Mesenchymal stem cell (in vitro differentiated cells and primary cell): ENCODE data around the gene NFIB.

ENCODE experiments used
- DNase-seq: peaks from one replicate; pipeline ENCODE4 v3.0.0-alpha.2; 2013
- H2AFZ ChIP-seq: one replicate; pipeline ENCODE4 v1.6.1; 2013; ENCODE audit warnings: low read depth, mild to moderate bottlenecking, control low read depth, inconsistent platforms, low read length, moderate library complexity
- H2AK5ac ChIP-seq: 2 replicates; pipeline ENCODE4 v1.6.1; 2013; ENCODE audit warnings: low read length, moderate library complexity, mild to moderate bottlenecking, inconsistent platforms; ENCODE audit not compliant: severe bottlenecking
- H2BK120ac ChIP-seq: one replicate; pipeline ENCODE4 v1.6.1; 2013; ENCODE audit warnings: low read depth, mild to moderate bottlenecking, inconsistent platforms, low read length, moderate library complexity
- H2BK12ac ChIP-seq, 2 experiments: one replicate each; pipeline ENCODE4 v1.6.1; 2013; ENCODE audit warnings: inconsistent platforms in 2 of 2, low read length in 2 of 2, mild to moderate bottlenecking in 2 of 2, moderate library complexity in 2 of 2, control low read depth in 1 of 2
- H2BK15ac ChIP-seq: one replicate; pipeline ENCODE4 v1.6.1; 2013; ENCODE audit warnings: mild to moderate bottlenecking, low read depth, inconsistent platforms; ENCODE audit not compliant: poor library complexity, severe bottlenecking
- H2BK5ac ChIP-seq: 2 replicates; pipeline ENCODE4 v1.6.1; 2013; ENCODE audit warnings: low read depth, mild to moderate bottlenecking, low read length, control low read depth, inconsistent platforms; ENCODE audit not compliant: poor library complexity, severe bottlenecking
- H3K14ac ChIP-seq, 2 experiments: one replicate each; pipeline ENCODE4 v1.6.1; 2013; ENCODE audit warnings: inconsistent platforms in 2 of 2, low read length in 2 of 2, control low read depth in 1 of 2, mild to moderate bottlenecking in 1 of 2, moderate library complexity in 1 of 2
- H3K18ac ChIP-seq, 2 experiments: one replicate each; pipeline ENCODE4 v1.6.1; 2013; ENCODE audit warnings: inconsistent platforms in 2 of 2, low read length in 2 of 2, control low read depth in 1 of 2, low read depth in 1 of 2, mild to moderate bottlenecking in 1 of 2
- H3K23ac ChIP-seq, 2 experiments: one replicate each; pipeline ENCODE4 v1.6.1; 2013; ENCODE audit warnings: inconsistent platforms in 2 of 2, low read length in 2 of 2, mild to moderate bottlenecking in 2 of 2, moderate library complexity in 2 of 2, control low read depth in 1 of 2
- H3K27ac ChIP-seq: 2 replicates; pipeline ENCODE4 v1.5.1; 2013; ENCODE audit warnings: mild to moderate bottlenecking, moderate library complexity, low read length, control low read depth, inconsistent platforms; ENCODE audit not compliant: poor library complexity, severe bottlenecking
- H3K27me3 ChIP-seq, 2 experiments: 2 replicates each; pipeline versions ENCODE4 v1.6.1 to v1.7.0; 2013; ENCODE audit warnings: low read length in 2 of 2, mild to moderate bottlenecking in 2 of 2, moderate library complexity in 2 of 2, control low read depth in 1 of 2, inconsistent platforms in 1 of 2; ENCODE audit not compliant: control insufficient read depth in 1 of 2, insufficient read depth in 1 of 2
- H3K36me3 ChIP-seq, 2 experiments: 2 replicates each; pipeline versions ENCODE4 v1.6.1 to v1.7.0; 2013; ENCODE audit warnings: low read length in 2 of 2, control low read depth in 1 of 2, inconsistent platforms in 1 of 2, low read depth in 1 of 2, mild to moderate bottlenecking in 1 of 2; ENCODE audit not compliant: insufficient read depth in 2 of 2, control insufficient read depth in 1 of 2
- H3K4ac ChIP-seq, 2 experiments: one replicate each; pipeline ENCODE4 v1.6.1; 2013; ENCODE audit warnings: inconsistent platforms in 2 of 2, low read length in 2 of 2, mild to moderate bottlenecking in 2 of 2, moderate library complexity in 2 of 2, control low read depth in 1 of 2, low read depth in 1 of 2
- H3K4me1 ChIP-seq: 2 replicates; pipeline ENCODE4 v1.6.1; 2013; ENCODE audit warnings: low read depth, low read length, control low read depth; ENCODE audit not compliant: control insufficient read depth, insufficient read depth
- H3K4me2 ChIP-seq: 2 replicates; pipeline ENCODE4 v1.6.1; 2013; ENCODE audit warnings: low read length, mild to moderate bottlenecking, inconsistent platforms; ENCODE audit not compliant: poor library complexity, severe bottlenecking
- H3K4me3 ChIP-seq, 2 experiments: 2 replicates each; pipeline versions ENCODE4 v1.5.1 to v1.7.0; 2013; ENCODE audit warnings: low read length in 2 of 2, mild to moderate bottlenecking in 2 of 2, control low read depth in 1 of 2, low read depth in 1 of 2; ENCODE audit not compliant: insufficient read depth in 1 of 2
- H3K79me1 ChIP-seq: replicated peaks from 2 replicates; pipeline ENCODE4 v1.6.1; 2013; ENCODE audit warnings: mild to moderate bottlenecking, control low read depth, low read length, inconsistent platforms; ENCODE audit not compliant: poor library complexity, severe bottlenecking
- H3K9ac ChIP-seq: 2 replicates; pipeline ENCODE4 v1.7.0; 2013; ENCODE audit warnings: mild to moderate bottlenecking, low read length, moderate library complexity
- H3K9me3 ChIP-seq: 2 replicates; pipeline ENCODE4 v1.7.0; 2013; ENCODE audit warnings: mild to moderate bottlenecking, low read length; ENCODE audit not compliant: control insufficient read depth
- H4K8ac ChIP-seq: one replicate; pipeline ENCODE4 v1.6.1; 2013; ENCODE audit warnings: inconsistent platforms, mild to moderate bottlenecking, low read length, moderate library complexity
- H4K91ac ChIP-seq: one replicate; pipeline ENCODE4 v1.6.1; 2013; ENCODE audit warnings: mild to moderate bottlenecking, low read length, inconsistent platforms
- WGBS: methylation state at CpG from one replicate; pipeline ENCODE4 v1.1.7; 2013; ENCODE audit warnings: mixed read lengths; 5-methylcytosine and 5-hydroxymethylcytosine counted together

Gene NFIB

GRCh38 chr9:14097666-14098415, 216.1 kb downstream of the NFIB start:
- Histone ChIP-seq H3K4ac (no peak overlapping the region), H3K79me1 (no peaks in the 10 kb centered on the region), H4K8ac (no peak overlapping the region), H3K9me3 (no peaks in the 10 kb centered on the region), H3K4me3 (no peak overlapping the region), H3K9ac (no peak overlapping the region), H2BK12ac (no peak overlapping the region), H3K14ac (no peak overlapping the region), H2AK5ac (no peak overlapping the region), H4K91ac (no peak overlapping the region), H3K4me2 (no peak overlapping the region), H3K18ac (no peak overlapping the region), H3K23ac (no peak overlapping the region), H3K4me1 (no peaks in the 10 kb centered on the region), H3K27me3 (no peaks in the 10 kb centered on the region), H2AFZ (no peak overlapping the region), H3K27ac (peak overlapping the region; percentile 76), H3K36me3 (peaks cover 0 to 17% of the 10 kb centered on the region in 2 experiments), H2BK5ac (no peak overlapping the region), H2BK120ac (no peak overlapping the region), H2BK15ac (no peak overlapping the region)
- no CpG with 5 or more reads among the region's 6 CpGs for WGBS
- DNase-seq = peak; percentile 89

DNA sequence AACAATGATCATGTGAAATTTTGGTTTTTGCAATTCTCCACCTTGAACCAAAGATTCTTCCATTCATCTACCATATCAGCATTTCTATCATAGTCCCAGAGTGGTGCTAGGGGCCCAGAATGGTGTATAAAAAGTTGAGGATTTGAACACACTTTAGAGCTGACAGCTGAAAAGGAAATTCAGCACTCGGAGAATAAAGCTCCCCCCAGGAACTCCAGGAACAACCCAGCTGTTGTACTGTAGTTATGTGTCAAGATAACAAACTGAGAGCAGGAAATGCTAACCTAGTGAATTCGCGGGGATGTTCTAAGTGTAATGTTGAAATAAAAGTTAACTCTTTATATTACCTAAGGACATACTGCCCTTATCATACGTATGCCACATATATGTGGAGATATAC, 216.7 kb downstream of the NFIB start:
- H4K91ac ChIP-seq = no peak overlapping the region
- no peak overlapping the region for H3K4me3 ChIP-seq
- no peaks in the 10 kb centered on the region for H3K79me1 ChIP-seq
- H2BK120ac ChIP-seq = no peak overlapping the region
- H3K9ac ChIP-seq = no peak overlapping the region
- H2AK5ac ChIP-seq = no peak overlapping the region
- H3K18ac ChIP-seq = no peak overlapping the region
- H3K23ac ChIP-seq = no peak overlapping the region
- peak; percentile 85 for DNase-seq
- H3K27me3 ChIP-seq = no peaks in the 10 kb centered on the region
- H3K4me2 ChIP-seq = peak overlapping the region; percentile 28
- no peak overlapping the region for H2AFZ ChIP-seq
- H2BK12ac ChIP-seq = no peak overlapping the region
- no peak overlapping the region for H3K4ac ChIP-seq
- H2BK5ac ChIP-seq = peak overlapping the region; percentile 44
- H3K27ac ChIP-seq = peak overlapping the region; percentile 76
- H2BK15ac ChIP-seq = no peak overlapping the region
- WGBS = no CpG with 5 or more reads among the region's 4 CpGs
- no peak overlapping the region for H3K14ac ChIP-seq
- no peaks in the 10 kb centered on the region for H3K4me1 ChIP-seq
- no peaks in the 10 kb centered on the region for H3K9me3 ChIP-seq
- peaks cover 0 to 17% of the 10 kb centered on the region in 2 experiments for H3K36me3 ChIP-seq
- no peak overlapping the region for H4K8ac ChIP-seq

DNA sequence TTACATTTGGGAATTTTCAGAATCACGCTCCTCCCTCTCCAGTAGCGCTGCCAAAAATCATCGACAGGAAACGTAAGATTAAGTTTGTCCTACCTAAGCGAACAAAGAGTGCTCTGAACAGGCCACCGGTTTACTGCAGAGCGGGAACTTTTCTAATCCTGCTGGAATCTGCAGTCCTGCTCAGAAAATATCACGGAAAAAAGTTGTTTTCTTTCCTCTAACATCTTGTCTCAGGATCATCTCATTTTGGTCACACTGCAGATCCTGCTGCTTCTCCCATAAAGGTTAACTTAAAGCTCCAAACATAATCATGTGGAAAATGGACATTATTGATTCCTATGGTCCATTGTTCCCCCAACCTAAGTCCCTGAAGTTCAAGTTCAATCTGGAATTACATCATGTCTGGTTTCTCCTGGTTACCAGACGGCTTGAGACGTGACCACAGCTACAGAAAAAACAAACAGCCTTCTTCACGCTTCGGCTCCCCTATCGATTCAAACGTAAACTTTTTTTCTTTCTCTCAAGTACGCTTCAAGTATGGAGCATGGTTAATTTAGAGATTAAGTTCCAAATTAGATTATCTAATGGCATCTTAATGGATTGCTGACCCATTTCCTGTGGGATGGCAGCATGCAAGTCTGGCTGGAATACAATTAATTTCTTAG, 217.6 kb downstream of the NFIB start:
- peak overlapping the region; percentile 63 for H3K4me2 ChIP-seq
- H2AK5ac ChIP-seq = no peak overlapping the region
- no peak overlapping the region for H2BK15ac ChIP-seq
- no peak overlapping the region for H4K91ac ChIP-seq
- H4K8ac ChIP-seq = no peak overlapping the region
- H3K79me1 ChIP-seq = no peaks in the 10 kb centered on the region
- no peak overlapping the region for H2BK12ac ChIP-seq
- peak overlapping the region; percentile 66 for H3K9ac ChIP-seq
- peak overlapping the region; percentile 91 for H3K27ac ChIP-seq
- no peak overlapping the region for H3K23ac ChIP-seq
- peak overlapping the region; percentile 86 for H2BK5ac ChIP-seq
- H2BK120ac ChIP-seq = peak overlapping the region; percentile 27
- H3K9me3 ChIP-seq = no peaks in the 10 kb centered on the region
- peak overlapping the region in 1 of 2 experiments; percentile 54 for H3K18ac ChIP-seq
- DNase-seq = peak; percentile 96
- under 1% methylated on average over 11 of the region's 15 CpGs for WGBS
- H3K36me3 ChIP-seq = peaks cover 0 to 14% of the 10 kb centered on the region in 2 experiments
- no peak overlapping the region for H2AFZ ChIP-seq
- H3K4me3 ChIP-seq = peak overlapping the region in 1 of 2 experiments; percentile 43
- H3K4ac ChIP-seq = peak overlapping the region in 1 of 2 experiments; percentile 7
- H3K27me3 ChIP-seq = no peaks in the 10 kb centered on the region
- no peaks in the 10 kb centered on the region for H3K4me1 ChIP-seq
- no peak overlapping the region for H3K14ac ChIP-seq

DNA sequence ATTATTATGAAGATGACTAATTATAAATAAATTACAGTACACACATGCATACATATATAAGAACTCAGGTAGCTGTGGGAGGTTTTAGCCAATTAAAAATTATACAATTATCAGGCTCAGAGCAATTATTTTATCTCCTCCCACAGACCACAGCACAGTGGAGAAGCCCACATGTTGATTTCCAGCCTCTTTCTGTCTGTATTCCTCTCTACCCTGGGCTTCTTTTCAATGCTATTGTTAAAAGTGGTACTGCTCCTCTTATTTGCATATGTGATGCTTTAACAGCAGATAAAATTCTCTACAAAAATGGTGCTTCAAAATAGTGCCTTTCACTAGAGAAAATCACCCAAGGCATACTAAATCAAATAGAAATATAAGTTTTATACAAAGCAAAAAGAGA, 218.7 kb downstream of the NFIB start:
- H2BK120ac ChIP-seq = no peak overlapping the region
- H2AFZ ChIP-seq = no peak overlapping the region
- no peaks in the 10 kb centered on the region for H3K9me3 ChIP-seq
- DNase-seq = no peak
- H2BK5ac ChIP-seq = no peak overlapping the region
- H3K23ac ChIP-seq = no peak overlapping the region
- H2AK5ac ChIP-seq = peak overlapping the region; percentile 65
- H4K8ac ChIP-seq = no peak overlapping the region
- no peaks in the 10 kb centered on the region for H3K4me1 ChIP-seq
- H3K14ac ChIP-seq = no peak overlapping the region
- H3K4me2 ChIP-seq = no peak overlapping the region
- no peaks in the 10 kb centered on the region for H3K27me3 ChIP-seq
- no peak overlapping the region for H4K91ac ChIP-seq
- no peak overlapping the region for H3K4me3 ChIP-seq
- no peaks in the 10 kb centered on the region for H3K79me1 ChIP-seq
- H3K4ac ChIP-seq = no peak overlapping the region
- no peak overlapping the region for H2BK12ac ChIP-seq
- H3K27ac ChIP-seq = no peak overlapping the region
- no peak overlapping the region for H3K18ac ChIP-seq
- H3K36me3 ChIP-seq = peaks cover 0 to 14% of the 10 kb centered on the region in 2 experiments
- no peak overlapping the region for H2BK15ac ChIP-seq
- no peak overlapping the region for H3K9ac ChIP-seq
